ENCODE measurements around the gene TNFRSF18.

TNFRSF18 gene

DNA sequence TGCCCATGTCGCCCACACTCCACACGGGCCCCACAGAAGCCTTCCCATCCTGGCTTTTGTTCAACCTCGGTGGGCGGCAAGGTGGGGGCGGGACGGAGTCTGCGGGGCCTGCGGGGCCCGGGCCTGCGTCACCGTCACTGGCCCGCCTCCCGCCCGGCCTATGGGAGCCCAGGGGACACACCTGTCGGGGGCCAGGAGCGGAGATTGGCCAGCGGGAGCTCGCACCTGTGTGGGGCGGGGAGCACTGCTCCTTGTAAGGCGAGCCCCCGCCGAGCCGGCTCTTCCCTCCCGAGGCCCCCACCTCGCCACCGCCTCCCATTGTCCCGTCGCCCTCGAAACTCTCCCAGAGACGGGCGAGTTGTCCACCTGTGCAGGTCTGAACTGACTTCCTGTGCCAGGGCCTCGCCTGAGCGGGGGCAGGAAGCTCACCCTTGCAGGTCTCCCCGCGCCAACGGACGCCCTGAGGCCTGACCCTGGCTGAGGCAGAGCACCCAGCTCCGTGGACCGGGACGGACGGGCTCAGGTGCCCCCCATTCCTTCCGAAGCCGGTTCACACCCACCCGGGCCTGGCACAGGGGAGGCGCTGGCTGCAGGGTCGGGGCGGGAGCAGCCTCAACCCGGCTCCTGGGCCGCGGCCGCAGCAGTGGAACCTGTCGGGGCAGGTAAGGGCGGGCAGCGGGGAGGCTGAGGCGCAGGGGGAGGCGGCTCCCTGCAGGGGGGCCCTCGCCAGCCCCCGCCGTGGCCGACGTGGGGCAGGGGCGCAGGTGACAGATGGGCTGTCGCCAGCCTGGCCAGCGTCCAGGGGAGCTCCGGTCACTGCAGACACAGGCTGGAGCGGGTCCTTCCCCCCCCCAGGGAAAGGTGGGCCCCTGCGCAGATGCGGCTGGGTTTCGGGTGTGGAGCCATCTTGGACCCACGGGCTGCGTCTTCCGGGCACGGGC lies 43.5 kb downstream of the TNFRSF18 start:
- no peak for DNase-seq

DNA sequence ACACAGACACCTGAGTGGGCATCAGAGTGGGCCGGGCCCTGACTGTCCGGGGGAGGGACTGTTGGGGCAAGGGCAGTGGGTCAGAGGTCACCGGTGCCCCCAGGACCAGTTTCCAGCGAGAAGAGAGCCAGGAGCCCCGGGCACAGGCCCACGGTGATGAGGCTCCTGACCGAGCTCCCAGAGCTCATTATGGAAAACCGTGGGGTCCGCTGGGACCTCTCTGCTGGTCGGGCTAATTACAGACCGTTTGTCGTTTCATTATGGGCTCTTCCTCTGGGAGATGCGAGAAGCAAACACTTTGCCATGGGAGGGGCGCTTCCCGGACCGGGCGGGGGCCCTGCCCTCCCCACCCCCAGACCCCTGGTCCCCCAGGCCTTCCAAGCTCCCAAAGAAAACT lies 44.7 kb downstream of the TNFRSF18 start:
- no peak for DNase-seq

GRCh38 chr1:1161078-1161682 lies 45.2 kb downstream of the TNFRSF18 start:
- no peak for DNase-seq

DNA sequence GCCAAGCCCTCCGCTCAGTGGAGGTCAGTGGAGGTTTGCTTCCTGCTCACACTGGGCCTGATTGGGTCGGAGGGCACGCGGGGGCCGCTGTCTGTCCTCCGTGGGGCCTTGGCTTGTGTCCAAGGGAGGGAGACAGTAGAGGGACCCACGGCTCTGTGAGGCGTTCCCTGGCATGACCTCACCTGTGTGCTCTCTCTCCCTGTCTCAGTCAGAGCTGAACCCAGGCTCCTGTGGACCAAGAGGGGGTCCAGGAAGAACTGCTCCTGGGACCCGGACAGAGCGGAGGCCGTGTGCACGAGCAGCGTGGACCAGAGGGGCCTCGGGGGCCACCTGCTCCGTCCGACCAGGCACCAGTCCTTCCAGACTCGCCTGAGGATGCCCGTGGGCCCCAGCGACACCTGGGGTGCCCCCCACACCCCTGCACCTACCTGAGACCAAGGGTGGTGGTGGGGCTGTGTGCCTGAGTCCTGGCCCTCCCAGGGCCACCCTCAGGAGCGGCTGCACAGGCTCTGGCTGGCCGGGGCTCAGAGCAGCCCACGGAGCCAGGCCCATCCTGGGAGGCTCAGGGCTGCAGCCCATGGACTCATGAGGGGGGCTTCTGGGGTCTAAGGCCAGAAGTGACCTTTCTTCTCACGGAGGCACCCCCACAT lies 46.0 kb downstream of the TNFRSF18 start:
- DNase-seq: no peak

GRCh38 chr1:1157914-1158710 lies 48.3 kb downstream of the TNFRSF18 start:
- DNase-seq: no peak

- peak; percentile 65 for DNase-seq
These were observed 48.9 kb downstream of the TNFRSF18 start for GRCh38 chr1:1157426-1157913.

DNA sequence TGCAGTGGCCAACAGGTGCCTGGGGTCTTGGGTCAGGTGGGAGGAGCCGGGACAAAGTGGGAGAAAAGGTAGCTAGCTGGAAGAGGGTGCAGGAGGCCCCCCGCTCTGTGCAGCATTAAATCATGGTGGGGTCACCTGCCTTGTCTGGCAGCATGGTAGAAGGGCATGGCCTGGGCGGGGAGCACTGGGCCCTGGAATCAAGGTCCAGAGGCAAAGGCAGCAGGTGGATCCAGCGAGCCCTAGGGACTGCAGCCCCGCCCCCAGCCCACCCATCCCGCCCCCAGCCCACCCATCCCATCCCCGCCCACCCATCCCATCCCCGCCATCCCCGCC lies 49.4 kb downstream of the TNFRSF18 start:
- DNase-seq: no peak

GRCh38 chr1:1156140-1157032 lies 50.0 kb downstream of the TNFRSF18 start:
- no peak for DNase-seq

DNA sequence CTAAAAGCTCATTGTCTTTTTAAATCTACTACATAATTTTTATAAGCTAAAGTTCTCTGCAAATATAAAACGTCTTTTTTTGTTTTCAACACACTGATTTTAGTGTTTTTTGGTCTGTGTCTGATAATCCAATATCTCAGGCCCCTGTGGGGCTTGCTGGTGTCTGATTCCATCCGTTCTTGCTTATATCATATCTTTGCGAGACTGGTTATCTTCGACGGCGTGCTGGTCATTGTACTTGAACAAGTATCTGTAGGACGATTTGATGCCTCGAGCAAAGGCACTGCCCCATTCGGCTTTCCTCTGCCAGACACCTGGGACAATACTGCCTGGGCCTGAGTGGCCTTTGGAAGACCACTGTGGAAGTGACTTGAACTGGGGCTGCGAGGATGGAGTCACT lies 51.1 kb downstream of the TNFRSF18 start:
- DNase-seq: no peak

GRCh38 chr1:1153874-1154273 lies 52.5 kb downstream of the TNFRSF18 start:
- no peak for DNase-seq

Measured in stimulated activated CD4-positive, alpha-beta T cell treated with anti-CD3 and anti-CD28 coated beads, Interleukin-4, amount 100 ng/mL, for 24 hours (primary cell).